ENCODE measurements around the gene ETNPPL.

DNA sequence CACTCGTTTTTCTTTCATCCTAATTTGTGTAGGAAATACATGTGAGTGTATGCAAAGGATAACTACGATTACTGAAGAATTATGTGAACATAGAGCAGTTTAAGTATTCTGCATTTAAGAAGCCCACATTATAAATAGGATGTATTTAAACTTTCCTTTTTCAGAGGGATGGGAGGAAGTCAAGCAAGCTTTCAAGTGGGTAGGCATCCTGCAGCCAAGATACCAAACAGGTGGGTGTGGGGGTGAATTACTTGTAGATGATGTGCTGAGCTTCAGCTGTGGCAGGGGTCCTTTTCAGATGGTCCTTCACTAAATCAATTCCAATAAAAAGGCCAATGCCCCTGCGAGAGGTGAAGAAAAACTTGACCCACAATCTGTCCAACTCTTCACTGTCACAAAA, 16.3 kb downstream of the ETNPPL start:
- TF ChIP-seq, protein P1, sequence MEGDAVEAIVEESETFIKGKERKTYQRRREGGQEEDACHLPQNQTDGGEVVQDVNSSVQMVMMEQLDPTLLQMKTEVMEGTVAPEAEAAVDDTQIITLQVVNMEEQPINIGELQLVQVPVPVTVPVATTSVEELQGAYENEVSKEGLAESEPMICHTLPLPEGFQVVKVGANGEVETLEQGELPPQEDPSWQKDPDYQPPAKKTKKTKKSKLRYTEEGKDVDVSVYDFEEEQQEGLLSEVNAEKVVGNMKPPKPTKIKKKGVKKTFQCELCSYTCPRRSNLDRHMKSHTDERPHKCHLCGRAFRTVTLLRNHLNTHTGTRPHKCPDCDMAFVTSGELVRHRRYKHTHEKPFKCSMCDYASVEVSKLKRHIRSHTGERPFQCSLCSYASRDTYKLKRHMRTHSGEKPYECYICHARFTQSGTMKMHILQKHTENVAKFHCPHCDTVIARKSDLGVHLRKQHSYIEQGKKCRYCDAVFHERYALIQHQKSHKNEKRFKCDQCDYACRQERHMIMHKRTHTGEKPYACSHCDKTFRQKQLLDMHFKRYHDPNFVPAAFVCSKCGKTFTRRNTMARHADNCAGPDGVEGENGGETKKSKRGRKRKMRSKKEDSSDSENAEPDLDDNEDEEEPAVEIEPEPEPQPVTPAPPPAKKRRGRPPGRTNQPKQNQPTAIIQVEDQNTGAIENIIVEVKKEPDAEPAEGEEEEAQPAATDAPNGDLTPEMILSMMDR (IDR thresholded peaks at IDR 0.05): no peak
- TF ChIP-seq POLR2A (IDR thresholded peaks at IDR 0.05): no peak

All from Peyer's patch (tissue), 4 donors.